Adrenal gland (tissue), 12 donors: ENCODE measurements around the gene FXYD1. TPM values are rescaled to one million over a fixed set of nuclear protein-coding genes. Genes with fewer than 3 reads are reported as not detected.

Experiments
- DNase-seq, 7 donors: peaks; one replicate each; pipeline ENCODE4 v3.0.0-alpha.2; 2019 to 2020
- H3K27ac ChIP-seq, 5 donors: fragments of 200-600 bp; sonication (generic) in 4 of 5; 1 replicate in 3 of 5; 2 replicates in 2 of 5; pipeline versions ENCODE4 v1.5.1 to v1.8.0; 2016 to 2020; ENCODE audit warnings: mild to moderate bottlenecking in 1 of 5
- H3K27me3 ChIP-seq: fragments of 200-600 bp; 2 replicates; pipeline ENCODE4 v1.8.0; 2021
- H3K36me3 ChIP-seq, 2 donors: fragments of 200-600 bp; replicated peaks in 1 of 2; 1 replicate in 1 of 2; 2 replicates in 1 of 2; pipeline versions ENCODE4 v1.5.1 to v1.8.0; 2018 to 2022
- H3K4me1 ChIP-seq, 2 donors: fragments of 200-600 bp; replicated peaks in 1 of 2; 1 replicate in 1 of 2; 2 replicates in 1 of 2; pipeline versions ENCODE4 v1.5.1 to v1.8.0; 2018 to 2021
- H3K4me3 ChIP-seq, 4 donors: fragments of 200-600 bp; sonication (generic) in 3 of 4; one replicate each; pipeline ENCODE4 v1.5.1; 2016 to 2018
- H3K9me3 ChIP-seq, 3 donors: fragments of 200-600 bp; sonication (generic) in 1 of 3; replicated peaks in 1 of 3; 1 replicate in 2 of 3; 2 replicates in 1 of 3; pipeline versions ENCODE4 v1.5.1 to v1.8.0; 2016 to 2021
- CTCF ChIP-seq, 6 experiments: fragments of 450-650 bp in 4 of 6; fragments of 200-600 bp in 2 of 6; sonication (generic) in 1 of 6; IDR thresholded peaks; 1 replicate in 5 of 6; 2 replicates in 1 of 6; pipeline versions ENCODE4 v1.5.1 to v1.8.0; 2016 to 2021; ENCODE audit warnings: antibody characterized with exemption in 6 of 6, mild to moderate bottlenecking in 2 of 6, moderate library complexity in 1 of 6
- POLR2A ChIP-seq, 2 donors: fragments of 450-650 bp; IDR thresholded peaks; one replicate each; pipeline ENCODE4 v1.6.1; 2017; ENCODE audit warnings: antibody characterized with exemption in 2 of 2, mild to moderate bottlenecking in 2 of 2, moderate library complexity in 1 of 2
- WGBS, 4 donors: extraction: QIAGEN DNeasy Blood & Tissue Kit in 2 of 4; methylation state at CpG; one replicate each; pipeline versions ENCODE4 v1.1.5 to v1.1.7; 2013 to 2017; 5-methylcytosine and 5-hydroxymethylcytosine counted together
- intact Hi-C, 2 donors: fragments of 100-400 bp; cut with DNase I; formaldehyde crosslinking; loops; one replicate each; pipeline versions ENCODE4 v1.14.1 to v1.15.0; 2022 to 2023
- polyA plus RNA-seq, 3 donors: library from polyadenylated mRNA; stranded (reverse); fragments of 200-250 nt in 2 of 3; fragments of 350-450 nt in 1 of 3; fragmentation: Illumina TruSeq in 1 of 3; extraction: RNeasy Lipid Tissue Mini Kit (QIAGEN cat#74804) in 1 of 3; gene quantifications; one replicate each; pipeline ENCODE4 v1.2.3, GENCODE V29; 2013 to 2014
- total RNA-seq, 9 donors: library from RNA; depleted of rRNA in 4 of 9; stranded (reverse); fragments of >200 nt in 4 of 9; fragments of 120-200 nt in 1 of 9; fragmentation: NEBNext Ultra II Directional in 1 of 9; extraction: Animal tissue kit (Norgen Biotek cat#: 25700) in 1 of 9; gene quantifications; one replicate each; pipeline versions ENCODE4 v1.1.0 to v1.2.4, GENCODE V29; 2013 to 2023
- donor health status: healthy with polysubstance abuse.
- donor health status: Bipolar disorder and iron deficiency.
- donor health status: DM: yes; HTN: yes; CAD: no.
- donor health status: DM: no; HTN: no; CAD: no.
- donor health status: DM: no; HTN: no; CAD: no.
- donor health status: DM: yes; HTN: yes; CAD: no.

FXYD1 gene
- total and polyA plus RNA-seq, 12 donors: 2.0 to 58.6 (median 9.4) TPM; not detected in 1

GRCh38 chr19:35155981-35156672 lies 17.5 kb downstream of the FXYD1 start:
- peaks cover 6 to 18% of the 10 kb centered on the region in 2 donors for H3K4me1 ChIP-seq
- no peaks in the 10 kb centered on the region for H3K9me3 ChIP-seq
- intact Hi-C loops: no loop called here
- H3K27ac ChIP-seq: no peak overlapping the region
- no peak overlapping the region for H3K4me3 ChIP-seq
- TF ChIP-seq CTCF (IDR thresholded peaks at IDR 0.05) (no peak), POLR2A (IDR thresholded peaks at IDR 0.05) (no peak)
- DNase-seq: no peak
- H3K27me3 ChIP-seq: peaks cover 13% of the 10 kb centered on the region
- H3K36me3 ChIP-seq: peaks cover 0 to 10% of the 10 kb centered on the region in 2 donors
- 82 to 87% (median 85%) methylated on average over 6 of the region's 6 CpGs for WGBS, 4 donors

- peaks cover 0 to 10% of the 10 kb centered on the region in 2 donors for H3K36me3 ChIP-seq
- intact Hi-C loops: no loop called here
- 83 to 88% (median 85%) methylated on average over 7 of the region's 7 CpGs for WGBS, 4 donors
- peaks cover 13% of the 10 kb centered on the region for H3K27me3 ChIP-seq
- H3K27ac ChIP-seq: no peak overlapping the region
- no peak for DNase-seq
- no peaks in the 10 kb centered on the region for H3K9me3 ChIP-seq
- TF ChIP-seq CTCF (IDR thresholded peaks at IDR 0.05) (no peak), POLR2A (IDR thresholded peaks at IDR 0.05) (no peak)
- H3K4me3 ChIP-seq: no peak overlapping the region
- peaks cover 6 to 18% of the 10 kb centered on the region in 2 donors for H3K4me1 ChIP-seq
Observed at GRCh38 chr19:35156673-35157014, 18.0 kb downstream of the FXYD1 start.

GRCh38 chr19:35157431-35157830 lies 18.8 kb downstream of the FXYD1 start:
- no peak for DNase-seq
- H3K36me3 ChIP-seq: peaks cover 0 to 10% of the 10 kb centered on the region in 2 donors
- peaks cover 0 to 4% (median 0%) of the 10 kb centered on the region in 3 donors for H3K9me3 ChIP-seq
- TF ChIP-seq POLR2A (IDR thresholded peaks at IDR 0.05) (no peak), CTCF (IDR thresholded peaks at IDR 0.05) (no peak)
- H3K27me3 ChIP-seq: peaks cover 13% of the 10 kb centered on the region
- 89 to 100% (median 94%) methylated on average over 4 of the region's 4 CpGs for WGBS, 4 donors
- peaks cover 6 to 18% of the 10 kb centered on the region in 2 donors for H3K4me1 ChIP-seq
- intact Hi-C loops: no loop called here
- H3K4me3 ChIP-seq: no peak overlapping the region
- H3K27ac ChIP-seq: no peak overlapping the region

- intact Hi-C loops: no loop called here
- H3K4me3 ChIP-seq: no peak overlapping the region
- peaks cover 0 to 10% of the 10 kb centered on the region in 2 donors for H3K36me3 ChIP-seq
- DNase-seq: no peak
- H3K27ac ChIP-seq: no peak overlapping the region
- peaks cover 0 to 7% (median 0%) of the 10 kb centered on the region in 3 donors for H3K9me3 ChIP-seq
- WGBS, 4 donors: 73 to 89% (median 79%) methylated on average over 8 of the region's 8 CpGs
- peaks cover 5% of the 10 kb centered on the region for H3K27me3 ChIP-seq
- TF ChIP-seq POLR2A (IDR thresholded peaks at IDR 0.05): no peak
- no peak for TF ChIP-seq CTCF (IDR thresholded peaks at IDR 0.05)
- peaks cover 3 to 10% of the 10 kb centered on the region in 2 donors for H3K4me1 ChIP-seq
Observed at GRCh38 chr19:35159606-35160005, 21.0 kb downstream of the FXYD1 start.
